Measurements from ENCODE around the gene LPAR1. TPM values are rescaled to one million over a fixed set of nuclear protein-coding genes. Genes with fewer than 3 reads are reported as not detected.

LPAR1 gene
- total and polyA plus RNA-seq, 10 of the 15 experiments (the other 5 are each of a cell fraction or from before 2014, with no cell fraction given) = 3.3 to 12.9 (median 8.4) TPM

GRCh38 chr9:110837401-110838005 is 200.8 kb downstream of the LPAR1 start (continued):
- TF ChIP-seq POLR2AphosphoS2 (IDR thresholded peaks at IDR 0.05; ENCODE audit: low read depth, low read length) (no peak), RAD51 (IDR thresholded peaks at IDR 0.05) (peak; percentile 67), MXI1 (IDR thresholded peaks at IDR 0.05; ENCODE audit: low read depth, low read length) (no peak), HDAC2 (IDR thresholded peaks at IDR 0.05) (no peak), RCOR1 (conservative IDR thresholded peaks at IDR 0.05; ENCODE audit: low read depth, low read length) (no peak), WRNIP1 (IDR thresholded peaks at IDR 0.05; ENCODE audit: borderline replicate concordance, low read depth, low read length) (no peak), SUPT20H (IDR thresholded peaks at IDR 0.05; ENCODE audit: borderline replicate concordance, control insufficient read depth, low read depth, low read length) (no peak), NR2C2 (IDR thresholded peaks at IDR 0.05; ENCODE audit: borderline replicate concordance, control insufficient read depth, insufficient read length, low read depth) (no peak), RB1 (IDR thresholded peaks at IDR 0.05; ENCODE audit: borderline replicate concordance) (no peak), PKNOX1 (IDR thresholded peaks at IDR 0.05) (peak; percentile 84), ZNF24 (IDR thresholded peaks at IDR 0.05) (no peak), MTA2 (IDR thresholded peaks at IDR 0.05; ENCODE audit: low read depth) (peak; percentile 63; the same call in 1 of the 2 replicates), SMC3 (IDR thresholded peaks at IDR 0.05; ENCODE audit: borderline replicate concordance, low read length) (no peak), CEBPB (IDR thresholded peaks at IDR 0.05; ENCODE audit: borderline replicate concordance in 1 of 2, low read depth in 2 of 2, low read length in 2 of 2) (no peak), IKZF2 (IDR thresholded peaks at IDR 0.05) (peak; percentile 40 to 48; a peak in 2 of 4 replicates), NR2F1 (conservative IDR thresholded peaks at IDR 0.05) (peak; percentile 93), IRF3 (IDR thresholded peaks at IDR 0.05) (no peak), TCF3 (IDR thresholded peaks at IDR 0.05; ENCODE audit: borderline replicate concordance, insufficient read depth, low read depth, low read length) (no peak), CBX5 (IDR thresholded peaks at IDR 0.05; ENCODE audit: low read depth) (no peak), CREM (IDR thresholded peaks at IDR 0.05; ENCODE audit: low read depth) (no peak)
- TF ChIP-seq, protein P1, sequence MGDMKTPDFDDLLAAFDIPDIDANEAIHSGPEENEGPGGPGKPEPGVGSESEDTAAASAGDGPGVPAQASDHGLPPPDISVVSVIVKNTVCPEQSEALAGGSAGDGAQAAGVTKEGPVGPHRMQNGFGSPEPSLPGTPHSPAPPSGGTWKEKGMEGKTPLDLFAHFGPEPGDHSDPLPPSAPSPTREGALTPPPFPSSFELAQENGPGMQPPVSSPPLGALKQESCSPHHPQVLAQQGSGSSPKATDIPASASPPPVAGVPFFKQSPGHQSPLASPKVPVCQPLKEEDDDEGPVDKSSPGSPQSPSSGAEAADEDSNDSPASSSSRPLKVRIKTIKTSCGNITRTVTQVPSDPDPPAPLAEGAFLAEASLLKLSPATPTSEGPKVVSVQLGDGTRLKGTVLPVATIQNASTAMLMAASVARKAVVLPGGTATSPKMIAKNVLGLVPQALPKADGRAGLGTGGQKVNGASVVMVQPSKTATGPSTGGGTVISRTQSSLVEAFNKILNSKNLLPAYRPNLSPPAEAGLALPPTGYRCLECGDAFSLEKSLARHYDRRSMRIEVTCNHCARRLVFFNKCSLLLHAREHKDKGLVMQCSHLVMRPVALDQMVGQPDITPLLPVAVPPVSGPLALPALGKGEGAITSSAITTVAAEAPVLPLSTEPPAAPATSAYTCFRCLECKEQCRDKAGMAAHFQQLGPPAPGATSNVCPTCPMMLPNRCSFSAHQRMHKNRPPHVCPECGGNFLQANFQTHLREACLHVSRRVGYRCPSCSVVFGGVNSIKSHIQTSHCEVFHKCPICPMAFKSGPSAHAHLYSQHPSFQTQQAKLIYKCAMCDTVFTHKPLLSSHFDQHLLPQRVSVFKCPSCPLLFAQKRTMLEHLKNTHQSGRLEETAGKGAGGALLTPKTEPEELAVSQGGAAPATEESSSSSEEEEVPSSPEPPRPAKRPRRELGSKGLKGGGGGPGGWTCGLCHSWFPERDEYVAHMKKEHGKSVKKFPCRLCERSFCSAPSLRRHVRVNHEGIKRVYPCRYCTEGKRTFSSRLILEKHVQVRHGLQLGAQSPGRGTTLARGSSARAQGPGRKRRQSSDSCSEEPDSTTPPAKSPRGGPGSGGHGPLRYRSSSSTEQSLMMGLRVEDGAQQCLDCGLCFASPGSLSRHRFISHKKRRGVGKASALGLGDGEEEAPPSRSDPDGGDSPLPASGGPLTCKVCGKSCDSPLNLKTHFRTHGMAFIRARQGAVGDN (IDR thresholded peaks at IDR 0.05) = peak; percentile 50; the same call in 1 of the 2 replicates
- TF ChIP-seq, protein P2, sequence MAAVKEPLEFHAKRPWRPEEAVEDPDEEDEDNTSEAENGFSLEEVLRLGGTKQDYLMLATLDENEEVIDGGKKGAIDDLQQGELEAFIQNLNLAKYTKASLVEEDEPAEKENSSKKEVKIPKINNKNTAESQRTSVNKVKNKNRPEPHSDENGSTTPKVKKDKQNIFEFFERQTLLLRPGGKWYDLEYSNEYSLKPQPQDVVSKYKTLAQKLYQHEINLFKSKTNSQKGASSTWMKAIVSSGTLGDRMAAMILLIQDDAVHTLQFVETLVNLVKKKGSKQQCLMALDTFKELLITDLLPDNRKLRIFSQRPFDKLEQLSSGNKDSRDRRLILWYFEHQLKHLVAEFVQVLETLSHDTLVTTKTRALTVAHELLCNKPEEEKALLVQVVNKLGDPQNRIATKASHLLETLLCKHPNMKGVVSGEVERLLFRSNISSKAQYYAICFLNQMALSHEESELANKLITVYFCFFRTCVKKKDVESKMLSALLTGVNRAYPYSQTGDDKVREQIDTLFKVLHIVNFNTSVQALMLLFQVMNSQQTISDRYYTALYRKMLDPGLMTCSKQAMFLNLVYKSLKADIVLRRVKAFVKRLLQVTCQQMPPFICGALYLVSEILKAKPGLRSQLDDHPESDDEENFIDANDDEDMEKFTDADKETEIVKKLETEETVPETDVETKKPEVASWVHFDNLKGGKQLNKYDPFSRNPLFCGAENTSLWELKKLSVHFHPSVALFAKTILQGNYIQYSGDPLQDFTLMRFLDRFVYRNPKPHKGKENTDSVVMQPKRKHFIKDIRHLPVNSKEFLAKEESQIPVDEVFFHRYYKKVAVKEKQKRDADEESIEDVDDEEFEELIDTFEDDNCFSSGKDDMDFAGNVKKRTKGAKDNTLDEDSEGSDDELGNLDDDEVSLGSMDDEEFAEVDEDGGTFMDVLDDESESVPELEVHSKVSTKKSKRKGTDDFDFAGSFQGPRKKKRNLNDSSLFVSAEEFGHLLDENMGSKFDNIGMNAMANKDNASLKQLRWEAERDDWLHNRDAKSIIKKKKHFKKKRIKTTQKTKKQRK (IDR thresholded peaks at IDR 0.05; ENCODE audit: low read depth, low read length) = no peak

Measured in GM12878 (cell line).